Heart right ventricle (tissue), 16 donors: ENCODE results near the gene CTRB1. TPM values are rescaled to one million over a fixed set of nuclear protein-coding genes. Genes with fewer than 3 reads are reported as not detected.

Experiments
- ATAC-seq, 8 donors: fragments of 200-7000 bp; cut with Tn5 transposase; one replicate each; pipeline ENCODE4 v1.9.1; 2020; ENCODE audit warnings: mild to moderate bottlenecking in 8 of 8, moderate library complexity in 8 of 8, moderate number of reproducible peaks in 1 of 8
- DNase-seq, 2 donors: peaks; one replicate each; pipeline ENCODE4 v3.0.0-alpha.2; 2020
- H3K27ac ChIP-seq, 10 donors: fragments of 200-600 bp; sonication (generic) in 2 of 10; one replicate each; pipeline versions ENCODE4 v1.5.0 to v1.8.0; 2020 to 2022; ENCODE audit warnings: mild to moderate bottlenecking in 3 of 10
- H3K27me3 ChIP-seq, 7 donors: fragments of 200-600 bp; one replicate each; pipeline ENCODE4 v1.8.0; 2021 to 2022; ENCODE audit warnings: mild to moderate bottlenecking in 2 of 7
- H3K36me3 ChIP-seq, 9 donors: fragments of 200-600 bp; sonication (generic) in 1 of 9; one replicate each; pipeline versions ENCODE4 v1.5.0 to v1.8.0; 2020 to 2022; ENCODE audit warnings: mild to moderate bottlenecking in 2 of 9
- H3K4me1 ChIP-seq, 9 donors: fragments of 200-600 bp; sonication (generic) in 1 of 9; one replicate each; pipeline versions ENCODE4 v1.5.0 to v1.8.0; 2020 to 2022; ENCODE audit warnings: mild to moderate bottlenecking in 4 of 9
- H3K4me3 ChIP-seq, 10 donors: fragments of 200-600 bp; sonication (generic) in 2 of 10; one replicate each; pipeline versions ENCODE4 v1.5.0 to v1.8.0; 2020 to 2022; ENCODE audit warnings: mild to moderate bottlenecking in 7 of 10, moderate library complexity in 2 of 10
- H3K9me3 ChIP-seq, 11 donors: fragments of 200-600 bp in 10 of 11; sonication (generic) in 2 of 11; one replicate each; pipeline versions ENCODE4 v1.5.0 to v1.8.0; 2013 to 2022; ENCODE audit warnings: mild to moderate bottlenecking in 2 of 11, control low read depth in 1 of 11, moderate library complexity in 1 of 11
- CTCF ChIP-seq, 9 donors: fragments of 200-600 bp; sonication (generic) in 2 of 9; IDR thresholded peaks; one replicate each; pipeline versions ENCODE4 v1.5.0 to v1.8.0; 2021 to 2022; ENCODE audit warnings: antibody characterized with exemption in 9 of 9, mild to moderate bottlenecking in 5 of 9, moderate library complexity in 1 of 9
- WGBS, 2 donors: extraction: QIAGEN DNeasy Blood & Tissue Kit; methylation state at CpG; one replicate each; pipeline ENCODE4 v1.1.7; 2013; ENCODE audit warnings: inconsistent platforms in 1 of 2; 5-methylcytosine and 5-hydroxymethylcytosine counted together
- intact Hi-C, 10 donors: fragments of 100-400 bp; cut with DNase I; formaldehyde crosslinking; loops; one replicate each; pipeline versions ENCODE4 v1.11.1 to v1.14.2; 2022
- polyA plus RNA-seq, 2 donors: library from polyadenylated mRNA; stranded (reverse); fragments of 200-250 nt; gene quantifications; one replicate each; pipeline ENCODE4 v1.2.3, GENCODE V29; 2013
- total RNA-seq, 10 donors: library from RNA; stranded (reverse); fragmentation: NEBNext Ultra II Directional in 3 of 10; extraction: Animal tissue kit (Norgen Biotek cat#: 25700) in 3 of 10; gene quantifications; one replicate each; pipeline versions ENCODE4 v1.2.1 to v1.2.4, GENCODE V29; 2021 to 2023
- donor health status: Arrhythmogenic right ventricular cardiomyopathy.
- donor health status: ischemic (EF 13 %, LVEDD 7.1; RV severe dilation, severe dysfunction).
- donor health status: healthy with polysubstance abuse.
- donor health status: DM: no; HTN: yes; CAD: no.
- donor health status: DM: no; HTN: no; CAD: no.
- donor health status: ischemic (EF 25% LVEDD 6.9; RV normal size, moderate dysfunction).
- donor health status: ischemic (EF 25% LVEDD 5.7; RV mildly dilated, moderate dysfunction).
- donor health status: healthy.
- donor health status: DM: yes; HTN: yes; CAD: no.
- donor health status: Ischemic cardiomyopathy.
- donor health status: ischemic (EF 35%, LVEDD 5.7; RV mildly dilated, moderate dysfunction).
- donor health status: nonischemic (EF 11% LVEDD 7.7; RV severe dilation, severe dysfunction).
- donor health status: DM: yes; HTN: yes; CAD: no.
- donor health status: PGD.
- donor health status: ischemic (EF 29% LVEDD 5.4; RV normal size, mild dysfunction).
- donor health status: nonischemic (EF 23%, LVEDD 6.1; RV moderate dilation, normal function).

CTRB1 gene
- total and polyA plus RNA-seq, 12 donors = 1.0 to 3.8 (median 2.4) TPM; not detected in 4

- 63 to 64% methylated on average over 22 of the region's 22 CpGs for WGBS, 2 donors
- ATAC-seq (peak in 2 of 8 donors; percentile 2 to 3), DNase-seq (no peak)
These were observed 8.0 kb downstream of the CTRB1 start for GRCh38 chr16:75226550-75227360.

GRCh38 chr16:75227361-75228142 lies 8.8 kb downstream of the CTRB1 start:
- no peak overlapping the region for H3K4me3 ChIP-seq
- no peak overlapping the region for H3K27ac ChIP-seq
- no peak for TF ChIP-seq CTCF (IDR thresholded peaks at IDR 0.05)
- WGBS, 2 donors = 83 to 84% methylated on average over 18 of the region's 18 CpGs
- peaks cover 0 to 52% (median 38%) of the 10 kb centered on the region in 9 donors for H3K36me3 ChIP-seq
- peaks cover 0 to 45% (median 12%) of the 10 kb centered on the region in 9 donors for H3K4me1 ChIP-seq
- H3K27me3 ChIP-seq = peaks cover 0 to 27% (median 0%) of the 10 kb centered on the region in 7 donors
- ATAC-seq (peak in 2 of 8 donors; percentile 3), DNase-seq (no peak)
- H3K9me3 ChIP-seq = no peaks in the 10 kb centered on the region
- intact Hi-C loops = loop anchor here in 1 of 10 donors (2.0 kb wide), 1 partner anchor 21 kb away; the partner anchor contains the start of gene CTRB2

More at GRCh38 chr16:75226550-75227360, 8.0 kb downstream of the CTRB1 start:
- intact Hi-C loops = loop anchor here in 1 of 10 donors (2.0 kb wide), 1 partner anchor 20 kb away; the partner anchor contains the start of gene CTRB2
- H3K27ac ChIP-seq = no peak overlapping the region
- no peaks in the 10 kb centered on the region for H3K9me3 ChIP-seq
- peaks cover 0 to 44% (median 30%) of the 10 kb centered on the region in 9 donors for H3K36me3 ChIP-seq
- H3K4me3 ChIP-seq = no peak overlapping the region
- TF ChIP-seq CTCF (IDR thresholded peaks at IDR 0.05) = no peak
- H3K4me1 ChIP-seq = peaks cover 0 to 51% (median 12%) of the 10 kb centered on the region in 9 donors
- H3K27me3 ChIP-seq = peaks cover 0 to 23% (median 0%) of the 10 kb centered on the region in 7 donors

GRCh38 chr16:75228143-75228976 lies 9.6 kb downstream of the CTRB1 start:
- Histone ChIP-seq H3K36me3 (peaks cover 0 to 60% (median 46%) of the 10 kb centered on the region in 9 donors), H3K4me1 (peaks cover 0 to 47% (median 12%) of the 10 kb centered on the region in 9 donors), H3K27me3 (peaks cover 0 to 35% (median 0%) of the 10 kb centered on the region in 7 donors), H3K9me3 (no peaks in the 10 kb centered on the region), H3K4me3 (no peak overlapping the region), H3K27ac (no peak overlapping the region)
- no peak for ATAC-seq
- 88% methylated on average over 17 of the region's 17 CpGs for WGBS, 2 donors
- no peak for DNase-seq
- intact Hi-C loops = no loop called here
- no peak for TF ChIP-seq CTCF (IDR thresholded peaks at IDR 0.05)
